Activated T-cell treated with anti-CD3 and anti-CD28 coated beads, Interleukin-2, amount 50 U/mL, for 4 hours (primary cell): Measurements from ENCODE around the gene IFI16. TPM values are rescaled to one million over a fixed set of nuclear protein-coding genes. Genes with fewer than 3 reads are reported as not detected.
"Not testable (repeated sequence)": the region's sequence is repeated elsewhere in the genome, so short reads cannot be mapped to it uniquely, and the experiment has no call there.

Experiments used
- ATAC-seq, 2 donors: fragments of 200-7000 bp; cut with Tn5 transposase; one replicate each; pipeline ENCODE4 v1.10.0; 2021
- DNase-seq: peaks from one replicate; pipeline ENCODE4 v3.0.0-alpha.2; 2020
- H3K27me3 Mint-ChIP-seq: one replicate; pipeline ENCODE4 v1.8.0; 2021; ENCODE audit warnings: low read depth, mixed read lengths
- H3K36me3 Mint-ChIP-seq: one replicate; pipeline ENCODE4 v1.8.0; 2022; ENCODE audit warnings: mixed read lengths; ENCODE audit not compliant: insufficient read depth
- H3K4me1 Mint-ChIP-seq: one replicate; pipeline ENCODE4 v1.8.0; 2021; ENCODE audit warnings: low read depth, mixed read lengths
- H3K4me3 Mint-ChIP-seq: one replicate; pipeline ENCODE4 v1.8.0; 2021; ENCODE audit warnings: mild to moderate bottlenecking, moderate library complexity, mixed read lengths
- H3K9me3 Mint-ChIP-seq: one replicate; pipeline ENCODE4 v1.8.0; 2021; ENCODE audit warnings: mixed read lengths
- total RNA-seq, 3 donors: library from RNA; stranded (reverse); gene quantifications; one replicate each; pipeline ENCODE4 v1.2.1, GENCODE V29; 2021

IFI16 gene
- total RNA-seq, 3 donors from 2014 or later: 186 to 199 (median 196) TPM

DNA sequence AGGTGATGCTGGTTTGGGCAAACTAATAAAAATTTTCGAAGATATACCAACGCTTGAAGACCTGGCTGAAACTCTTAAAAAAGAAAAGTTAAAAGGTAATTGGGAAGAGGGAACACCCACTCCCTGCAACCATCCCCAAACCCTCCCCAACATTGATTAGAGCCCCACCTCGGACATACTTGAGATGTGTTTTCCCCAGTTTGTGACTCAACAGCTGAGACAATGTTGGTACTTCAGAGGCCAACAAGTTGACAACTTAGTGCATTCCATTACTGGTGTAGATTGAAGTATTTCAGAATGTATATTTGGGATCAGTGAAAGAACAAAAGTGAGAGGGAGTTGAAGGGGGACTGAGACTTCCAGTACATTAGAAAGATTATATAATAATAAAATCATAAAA, 5.1 kb downstream of the IFI16 start:
- peaks cover 56% of the 10 kb centered on the region for H3K4me1 Mint-ChIP-seq

DNA sequence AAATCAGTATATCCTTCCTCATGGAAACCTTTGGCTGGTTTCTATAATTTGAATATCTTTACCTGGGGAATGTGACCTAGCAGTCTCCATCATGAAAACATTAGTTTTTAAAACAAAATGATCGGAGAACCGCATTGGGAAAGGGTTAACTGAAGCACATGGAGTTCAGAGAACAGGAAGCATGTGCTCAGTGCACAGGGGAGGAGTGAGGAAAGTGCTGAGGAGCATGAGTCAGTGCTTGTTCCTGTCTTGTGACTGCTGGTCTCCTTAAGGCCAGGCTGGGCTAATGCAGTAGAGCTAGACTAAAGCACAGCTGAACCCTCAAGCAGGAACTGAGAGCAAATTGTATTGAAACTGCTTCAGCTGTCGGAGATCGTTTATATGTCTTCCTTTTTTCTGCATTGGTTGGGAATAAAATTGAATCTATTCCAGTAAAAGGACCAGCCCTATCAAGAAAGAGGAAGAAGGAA, 5.8 kb downstream of the IFI16 start:
- ATAC-seq (peak; percentile 90 to 92), DNase-seq (peak; percentile 69)
- Mint-ChIP-seq H3K4me3 (peak overlapping the region; percentile 83), H3K27me3 (no peaks in the 10 kb centered on the region), H3K9me3 (no peaks in the 10 kb centered on the region), H3K4me1 (peaks cover 62% of the 10 kb centered on the region), H3K36me3 (peaks cover 69% of the 10 kb centered on the region)

More for the DNA sequence above, 5.1 kb downstream of the IFI16 start:
- Mint-ChIP-seq H3K36me3 (peaks cover 67% of the 10 kb centered on the region), H3K4me3 (peak overlapping the region; percentile 83), H3K9me3 (no peaks in the 10 kb centered on the region), H3K27me3 (no peaks in the 10 kb centered on the region)
- ATAC-seq (no peak), DNase-seq (no peak)

DNA sequence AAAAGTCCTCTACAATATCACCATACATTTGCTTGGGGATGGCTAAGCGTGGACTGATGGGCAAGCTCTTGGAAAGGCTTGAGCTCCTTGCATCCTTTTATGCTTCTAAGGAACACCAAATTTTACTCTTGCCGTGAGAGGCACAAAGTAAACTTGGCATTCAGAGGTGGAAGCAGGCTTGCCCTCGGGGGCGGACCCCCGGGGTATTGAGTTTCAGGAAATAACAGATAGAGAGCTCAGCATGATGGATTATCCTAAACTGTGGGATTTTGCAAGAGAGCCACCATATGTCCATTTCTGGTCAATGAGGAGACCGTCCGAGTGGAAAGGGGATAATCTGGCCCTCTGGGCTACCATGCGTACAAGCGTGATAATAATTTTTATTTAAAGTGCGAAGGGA, 14.0 kb downstream of the IFI16 start:
- Mint-ChIP-seq H3K36me3 (peaks cover 72% of the 10 kb centered on the region), H3K9me3 (no peaks in the 10 kb centered on the region), H3K27me3 (no peaks in the 10 kb centered on the region), H3K4me3 (no peak overlapping the region), H3K4me1 (peaks cover 82% of the 10 kb centered on the region)
- DNase-seq (no peak), ATAC-seq (no peak)

DNA sequence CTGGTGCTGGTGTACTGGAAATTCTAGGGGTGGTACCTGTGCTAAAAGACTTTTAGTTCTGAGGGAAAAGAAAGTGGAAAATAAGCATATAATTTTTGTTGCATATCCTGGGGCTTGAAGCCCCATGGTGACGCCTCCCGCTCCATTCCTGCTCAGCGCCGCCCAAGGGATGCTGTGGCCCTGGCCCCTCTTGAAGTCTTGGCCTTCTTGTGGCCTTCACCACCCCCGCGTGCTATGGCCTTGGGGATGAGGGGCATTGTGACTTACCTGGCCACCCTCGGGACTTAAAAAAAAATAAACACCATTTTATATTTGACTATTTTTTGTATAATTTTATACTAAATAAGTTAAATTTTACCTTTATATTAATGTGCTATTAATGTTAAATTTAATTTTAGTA, 15.3 kb downstream of the IFI16 start:
- Mint-ChIP-seq H3K27me3 (no peaks in the 10 kb centered on the region), H3K4me3 (no peak overlapping the region), H3K4me1 (peaks cover 83% of the 10 kb centered on the region), H3K9me3 (peaks cover 4% of the 10 kb centered on the region), H3K36me3 (peaks cover 76% of the 10 kb centered on the region)
- ATAC-seq (no peak), DNase-seq (no peak)

DNA sequence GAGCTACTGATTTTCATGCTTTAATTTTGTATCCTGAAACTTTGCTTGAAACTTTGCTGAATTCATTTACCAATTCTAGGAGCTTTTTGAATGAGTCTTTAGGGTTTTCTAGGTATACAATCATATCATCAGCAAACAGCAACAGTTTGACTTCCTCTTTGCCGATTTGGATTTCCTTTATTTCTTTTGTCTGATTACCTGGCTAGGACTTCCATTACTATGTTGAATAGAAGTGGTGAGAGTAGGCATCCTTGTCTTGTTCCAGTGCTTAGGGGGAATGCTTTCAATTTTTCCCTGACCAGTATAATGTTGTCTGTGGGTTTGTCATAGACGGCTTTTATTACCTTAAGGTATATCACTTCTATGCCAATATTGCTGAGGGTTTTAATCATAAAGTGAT, 17.1 kb downstream of the IFI16 start:
- not testable (repeated sequence) for ATAC-seq, DNase-seq
- peaks cover 78% of the 10 kb centered on the region for H3K4me1 Mint-ChIP-seq

DNA sequence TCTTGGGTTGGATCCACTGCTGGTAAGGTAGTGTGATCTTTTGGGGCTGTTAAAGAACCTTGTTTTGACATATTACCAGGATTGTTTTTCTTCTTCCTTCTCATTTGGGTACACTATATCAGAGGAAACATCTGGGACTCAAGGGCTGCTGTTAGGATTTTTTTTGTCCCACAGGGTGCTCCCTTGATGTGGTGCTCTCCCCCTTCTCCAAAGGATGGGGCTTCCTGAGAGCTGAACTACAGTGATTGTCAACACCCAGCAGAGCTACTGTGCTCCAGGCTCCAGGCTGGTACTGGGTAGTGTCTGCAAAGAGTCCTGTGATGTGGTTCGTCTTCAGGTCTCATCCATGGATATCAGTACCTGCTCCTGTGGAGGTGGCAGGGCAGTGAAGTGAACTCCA, 20.6 kb downstream of the IFI16 start:
- DNase-seq (no peak), ATAC-seq (no peak)
- Mint-ChIP-seq H3K27me3 (no peaks in the 10 kb centered on the region), H3K36me3 (peaks cover 84% of the 10 kb centered on the region), H3K4me3 (no peak overlapping the region), H3K4me1 (peaks cover 63% of the 10 kb centered on the region), H3K9me3 (peaks cover 4% of the 10 kb centered on the region)

More for the DNA sequence above, 17.1 kb downstream of the IFI16 start:
- H3K9me3 Mint-ChIP-seq, H3K27me3 Mint-ChIP-seq: not testable (repeated sequence)
- Mint-ChIP-seq H3K4me3 (peak overlapping the region; percentile 12), H3K36me3 (peaks cover 76% of the 10 kb centered on the region)

DNA sequence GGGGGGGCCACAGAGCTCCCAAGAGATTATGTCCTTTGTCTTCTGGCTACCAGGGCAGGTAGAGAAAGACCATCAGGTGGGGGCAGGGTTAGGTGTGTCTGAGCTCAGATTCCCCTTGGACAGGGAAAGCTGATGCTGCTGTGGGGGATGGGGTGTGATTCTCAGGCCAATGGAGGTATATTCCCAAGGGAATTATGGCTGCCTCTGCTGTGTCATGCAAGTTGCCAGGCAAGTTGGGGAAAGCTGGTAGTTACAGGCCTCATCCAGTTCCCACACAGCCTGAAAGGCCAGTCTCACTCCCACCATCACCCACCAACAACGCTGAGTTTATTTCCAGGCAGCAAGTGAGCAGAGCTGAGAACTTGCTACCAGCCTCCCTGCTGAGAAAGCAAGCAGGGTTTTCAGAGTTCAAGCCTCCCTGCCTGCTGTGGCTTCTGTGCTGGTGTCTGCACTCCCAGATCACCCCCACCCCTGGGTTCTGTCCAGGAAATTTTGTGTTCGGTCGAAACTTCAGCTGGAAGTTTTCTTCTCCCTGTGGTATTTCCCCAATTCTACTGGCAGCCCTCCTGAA, 21.3 kb downstream of the IFI16 start:
- peaks cover 57% of the 10 kb centered on the region for H3K4me1 Mint-ChIP-seq
- no peaks in the 10 kb centered on the region for H3K27me3 Mint-ChIP-seq
- ATAC-seq: no peak
- H3K9me3 Mint-ChIP-seq: peaks cover 4% of the 10 kb centered on the region
- no peak overlapping the region for H3K4me3 Mint-ChIP-seq
- no peak for DNase-seq
- H3K36me3 Mint-ChIP-seq: peaks cover 82% of the 10 kb centered on the region

DNA sequence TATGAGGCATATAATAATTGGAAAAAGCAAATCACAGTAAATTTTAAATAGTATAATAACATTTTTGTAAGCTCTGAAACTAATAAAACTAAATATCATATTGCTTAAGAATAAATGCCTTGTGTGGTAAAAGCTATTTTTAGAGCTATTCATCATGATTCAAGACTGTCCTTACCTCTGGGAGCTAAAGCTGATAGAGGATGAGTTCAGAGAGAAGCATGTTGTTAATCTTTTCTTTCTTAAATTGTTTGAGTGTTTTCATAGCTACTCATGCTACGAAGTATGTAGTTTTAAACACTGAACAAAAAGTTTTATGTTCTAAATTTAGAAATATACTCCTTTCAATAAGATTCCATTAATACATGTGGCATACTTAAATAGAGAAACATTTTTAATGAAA, 30.5 kb downstream of the IFI16 start:
- H3K4me3 Mint-ChIP-seq: no peak overlapping the region
- DNase-seq (no peak), ATAC-seq (no peak)
- H3K36me3 Mint-ChIP-seq: peaks cover 51% of the 10 kb centered on the region
- peaks cover 41% of the 10 kb centered on the region for H3K4me1 Mint-ChIP-seq
- H3K27me3 Mint-ChIP-seq: no peaks in the 10 kb centered on the region
- H3K9me3 Mint-ChIP-seq: no peaks in the 10 kb centered on the region

DNA sequence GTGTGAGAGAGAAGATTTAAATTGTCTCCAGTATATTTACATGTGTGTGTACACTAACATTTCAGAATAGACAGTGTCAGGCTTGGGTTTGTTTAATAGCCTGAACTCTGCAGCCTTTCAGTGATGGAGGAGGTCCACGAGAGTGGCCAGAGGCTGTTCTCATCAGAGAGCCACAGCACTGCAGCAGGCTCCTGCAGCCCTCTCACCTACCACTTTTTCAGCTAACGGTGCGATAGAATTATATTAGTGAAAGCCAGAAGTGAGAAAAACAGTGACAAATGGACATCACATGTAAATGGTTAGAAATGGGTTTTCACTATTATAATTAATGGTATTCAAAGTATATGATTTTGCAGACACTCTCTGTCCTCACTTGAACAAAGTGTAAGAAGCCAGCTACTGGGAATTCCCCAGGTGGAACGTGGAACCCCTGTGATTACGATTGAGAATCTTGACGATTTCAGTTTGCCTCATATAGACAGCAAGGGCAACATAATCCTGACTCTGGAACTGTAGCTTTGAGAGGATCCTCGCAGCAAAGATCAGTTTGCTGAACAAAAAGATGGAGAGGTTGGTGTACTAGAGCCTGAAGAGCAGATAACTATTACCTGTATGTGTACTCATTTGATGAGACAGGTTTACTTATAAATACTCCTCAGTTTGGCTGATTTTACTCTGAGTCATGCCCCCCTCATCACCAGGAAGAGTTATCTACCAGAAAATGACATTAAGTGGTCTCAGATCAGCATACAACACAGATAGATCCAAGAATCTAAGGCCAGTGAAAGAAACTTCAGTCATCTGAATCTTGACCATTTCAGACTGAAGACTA, 31.4 kb downstream of the IFI16 start:
- Mint-ChIP-seq H3K27me3 (no peaks in the 10 kb centered on the region), H3K9me3 (no peaks in the 10 kb centered on the region), H3K36me3 (peaks cover 49% of the 10 kb centered on the region), H3K4me1 (peaks cover 46% of the 10 kb centered on the region), H3K4me3 (no peak overlapping the region)
- peak; percentile 46 to 77 for ATAC-seq
- no peak for DNase-seq

DNA sequence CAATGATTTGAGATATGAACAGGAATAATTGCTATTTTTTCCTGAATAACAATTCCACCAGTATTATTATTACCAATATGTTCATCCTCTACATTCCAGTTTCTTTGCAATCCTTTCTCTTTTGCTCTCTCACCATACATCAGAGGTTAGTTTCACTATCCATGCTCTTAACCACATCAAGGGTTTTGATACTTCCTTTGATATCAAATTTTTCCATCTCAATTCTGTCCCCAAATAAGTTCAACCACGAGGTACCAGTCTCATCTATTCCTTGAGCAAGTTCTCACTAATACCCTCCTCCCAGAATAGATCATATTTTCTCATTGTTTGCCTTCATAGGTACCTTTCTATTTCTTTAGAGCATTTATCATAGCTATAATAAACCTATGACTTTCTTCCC, 36.8 kb downstream of the IFI16 start:
- Mint-ChIP-seq H3K36me3 (peaks cover 42% of the 10 kb centered on the region), H3K4me1 (peaks cover 45% of the 10 kb centered on the region)
- DNase-seq, H3K9me3 Mint-ChIP-seq, H3K4me3 Mint-ChIP-seq, H3K27me3 Mint-ChIP-seq: not testable (repeated sequence)
- peak; percentile 71 to 80 for ATAC-seq

DNA sequence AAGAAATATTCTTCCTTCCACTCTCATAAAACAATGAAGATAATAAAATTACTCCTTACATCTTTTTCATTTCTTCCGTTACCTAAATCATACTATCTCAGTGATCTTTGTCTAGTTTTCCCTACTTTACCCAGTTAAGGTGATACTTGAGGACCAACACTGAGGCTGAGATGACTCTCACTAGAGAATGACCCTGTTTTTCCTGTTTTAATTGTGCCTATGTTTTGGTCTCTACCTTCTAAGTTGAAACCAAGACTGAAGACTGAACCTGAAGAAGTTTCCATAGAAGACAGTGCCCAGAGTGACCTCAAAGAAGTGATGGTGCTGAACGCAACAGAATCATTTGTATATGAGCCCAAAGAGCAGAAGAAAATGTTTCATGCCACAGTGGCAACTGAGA, 41.7 kb downstream of the IFI16 start:
- Mint-ChIP-seq H3K36me3 (peaks cover 63% of the 10 kb centered on the region), H3K4me1 (peaks cover 66% of the 10 kb centered on the region), H3K4me3 (no peak overlapping the region), H3K27me3 (no peaks in the 10 kb centered on the region), H3K9me3 (no peaks in the 10 kb centered on the region)
- no peak for DNase-seq
- no peak for ATAC-seq

DNA sequence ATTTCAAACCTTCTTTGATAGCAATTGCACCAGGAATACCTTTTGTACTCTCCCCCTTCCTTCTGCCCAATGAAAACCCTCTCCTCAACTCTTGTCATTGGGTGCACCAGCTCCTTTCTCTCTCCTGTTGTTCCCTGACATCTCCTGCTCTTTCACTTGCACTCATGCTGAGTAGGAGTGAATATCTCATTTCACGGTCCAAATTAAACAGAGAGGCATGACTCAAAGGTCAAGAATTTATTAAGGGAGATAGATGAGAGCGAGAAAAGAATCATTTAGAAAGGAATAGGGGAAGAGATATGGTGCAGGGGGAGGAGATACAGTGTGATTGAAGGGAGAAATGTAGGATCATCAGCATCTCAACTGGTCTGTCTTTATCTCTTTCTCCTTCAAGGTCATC, 44.7 kb downstream of the IFI16 start:
- no peak for DNase-seq
- Mint-ChIP-seq H3K9me3 (no peaks in the 10 kb centered on the region), H3K4me3 (no peak overlapping the region), H3K4me1 (peaks cover 59% of the 10 kb centered on the region), H3K36me3 (peaks cover 65% of the 10 kb centered on the region), H3K27me3 (no peaks in the 10 kb centered on the region)
- ATAC-seq: no peak

DNA sequence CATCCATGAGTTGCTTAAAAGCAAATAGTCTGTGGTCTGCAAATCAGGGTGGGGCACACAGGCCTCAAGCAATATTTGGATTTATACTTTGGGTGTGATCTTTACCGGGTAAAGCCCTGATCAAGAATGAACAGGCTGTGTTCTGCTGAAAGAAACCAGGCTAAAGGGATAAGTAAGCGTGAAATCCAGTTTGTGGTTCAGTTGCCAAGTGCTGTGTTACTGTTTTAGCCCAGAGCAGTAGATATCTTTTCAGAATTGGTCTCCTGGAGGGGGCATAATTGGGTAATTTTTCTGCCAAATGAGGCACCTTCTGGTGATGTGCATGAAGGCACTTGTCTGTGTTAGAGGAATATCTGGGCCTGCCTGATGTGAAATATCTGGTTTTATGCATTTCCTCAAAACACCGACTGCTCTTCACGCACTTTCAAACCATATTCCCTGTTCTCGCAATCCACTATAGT, 45.5 kb downstream of the IFI16 start:
- H3K9me3 Mint-ChIP-seq: no peaks in the 10 kb centered on the region
- peaks cover 59% of the 10 kb centered on the region for H3K4me1 Mint-ChIP-seq
- H3K4me3 Mint-ChIP-seq: no peak overlapping the region
- H3K27me3 Mint-ChIP-seq: no peaks in the 10 kb centered on the region
- ATAC-seq (no peak), DNase-seq (no peak)
- H3K36me3 Mint-ChIP-seq: peaks cover 62% of the 10 kb centered on the region

DNA sequence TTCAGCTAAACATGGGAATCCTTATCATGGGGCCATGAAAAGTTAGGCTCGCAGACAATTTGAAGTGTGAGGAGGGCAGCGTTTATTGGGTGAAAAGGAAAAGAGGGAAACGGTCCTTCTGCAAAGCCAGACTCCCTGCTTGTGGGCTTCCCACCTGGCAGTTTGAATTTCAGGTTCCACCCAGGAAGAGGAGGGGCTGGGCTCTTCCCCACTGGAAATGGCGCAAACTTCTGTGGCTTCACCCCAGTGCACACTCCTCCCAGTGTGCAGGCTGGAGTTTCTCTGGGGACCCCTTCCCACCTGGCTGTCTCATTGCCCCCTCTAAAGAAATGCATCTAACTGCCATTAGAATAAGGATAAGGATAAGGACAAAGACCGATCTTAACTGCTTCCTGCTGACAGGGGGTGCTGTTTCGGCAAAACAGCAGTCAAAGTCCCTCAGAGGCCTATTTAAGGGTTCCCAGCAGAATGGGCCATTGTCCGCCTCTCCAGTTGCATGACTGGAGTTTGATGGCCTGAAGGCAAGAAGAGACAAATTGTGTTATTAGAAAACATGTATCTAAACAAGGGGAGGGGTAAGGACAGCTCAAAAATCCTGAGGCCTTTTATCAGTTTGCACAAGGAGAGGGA, 46.5 kb downstream of the IFI16 start:
- H3K4me1 Mint-ChIP-seq: peaks cover 50% of the 10 kb centered on the region
- no peak overlapping the region for H3K4me3 Mint-ChIP-seq
- ATAC-seq: no peak
- peaks cover 54% of the 10 kb centered on the region for H3K36me3 Mint-ChIP-seq
- H3K9me3 Mint-ChIP-seq: no peaks in the 10 kb centered on the region
- DNase-seq: no peak
- H3K27me3 Mint-ChIP-seq: no peaks in the 10 kb centered on the region
